Cortex of kidney (tissue), 1 donor: Measurements from ENCODE around the gene CTNNAL1.
"Not testable (repeated sequence)": the region's sequence is repeated elsewhere in the genome, so short reads cannot be mapped to it uniquely, and the experiment has no call there.

Experiments used
- DNase-seq: peaks from one replicate; lab custom pipeline; 2025; lab: John Stamatoyannopoulos, UW

CTNNAL1 gene

GRCh38 chr9:109012876-109013678, at the start of gene CTNNAL1:
TSS of gene CTNNAL1 (minus strand) at chr9:109013499. CDS start at chr9:109013442, 57 bp downstream.
- DNase-seq: peak; percentile 68

- DNase-seq: no peak
These were observed 49.2 kb upstream of the CTNNAL1 start for GRCh38 chr9:109062543-109062942.

GRCh38 chr9:109060191-109060590, 46.9 kb upstream of the CTNNAL1 start:
- no peak for DNase-seq

GRCh38 chr9:109053121-109053520, 39.8 kb upstream of the CTNNAL1 start:
- not testable (repeated sequence) for DNase-seq

- no peak for DNase-seq
These were observed 39.1 kb upstream of the CTNNAL1 start for GRCh38 chr9:109052416-109052815.

GRCh38 chr9:109051733-109052132, 38.4 kb upstream of the CTNNAL1 start:
- no peak for DNase-seq

GRCh38 chr9:109050444-109050843, 37.1 kb upstream of the CTNNAL1 start:
- DNase-seq: no peak

GRCh38 chr9:109048822-109049221, 35.5 kb upstream of the CTNNAL1 start:
- no peak for DNase-seq

GRCh38 chr9:109047259-109047658, 34.0 kb upstream of the CTNNAL1 start:
- DNase-seq: no peak

- no peak for DNase-seq
These were observed 33.0 kb upstream of the CTNNAL1 start for GRCh38 chr9:109046346-109046745.

GRCh38 chr9:109043578-109043977, 30.3 kb upstream of the CTNNAL1 start:
- DNase-seq: no peak

GRCh38 chr9:109040571-109040970, 27.3 kb upstream of the CTNNAL1 start:
- DNase-seq: no peak

GRCh38 chr9:109039539-109039938, 26.2 kb upstream of the CTNNAL1 start:
- DNase-seq: no peak

GRCh38 chr9:109037946-109038715, 24.8 kb upstream of the CTNNAL1 start:
- no peak for DNase-seq

- no peak for DNase-seq
These were observed 23.7 kb upstream of the CTNNAL1 start for GRCh38 chr9:109036744-109037680.

- no peak for DNase-seq
These were observed 22.6 kb upstream of the CTNNAL1 start for GRCh38 chr9:109035684-109036423.

- no peak for DNase-seq
These were observed 20.8 kb upstream of the CTNNAL1 start for GRCh38 chr9:109033941-109034700.

- no peak for DNase-seq
These were observed 17.9 kb upstream of the CTNNAL1 start for GRCh38 chr9:109031241-109031640.

- no peak for DNase-seq
These were observed 17.1 kb upstream of the CTNNAL1 start for GRCh38 chr9:109030426-109030825.

- no peak for DNase-seq
These were observed 15.2 kb upstream of the CTNNAL1 start for GRCh38 chr9:109028457-109028856.

- DNase-seq: no peak
These were observed 13.9 kb upstream of the CTNNAL1 start for GRCh38 chr9:109027176-109027575.
